Chondrocyte (in vitro differentiated cells): ENCODE data around the gene MRPL28. TPM values are rescaled to one million over a fixed set of nuclear protein-coding genes. Genes with fewer than 3 reads are reported as not detected.
A peak's percentile ranks its signal among the peaks of the same experiment; 100 is the strongest.

Experiments used
- DNase-seq: peaks from one replicate; pipeline ENCODE4 v3.0.0; 2021; ENCODE audit warnings: mixed read lengths, low spot score
- H3K27ac Mint-ChIP-seq: one replicate; pipeline ENCODE4 v1.8.0; 2021; ENCODE audit warnings: mild to moderate bottlenecking, moderate library complexity, mixed read lengths; ENCODE audit not compliant: unreplicated experiment
- H3K27me3 Mint-ChIP-seq: 2 replicates; pipeline ENCODE4 v1.8.0; 2021; ENCODE audit warnings: low read depth, mixed read lengths
- H3K36me3 Mint-ChIP-seq: 2 replicates; pipeline ENCODE4 v1.8.0; 2021; ENCODE audit warnings: low read depth, mixed read lengths
- H3K4me1 Mint-ChIP-seq: 2 replicates; pipeline ENCODE4 v1.8.0; 2021; ENCODE audit warnings: low read depth, mild to moderate bottlenecking, mixed read lengths
- H3K4me3 Mint-ChIP-seq: one replicate; pipeline ENCODE4 v1.8.0; 2021; ENCODE audit warnings: mild to moderate bottlenecking, moderate library complexity, mixed read lengths; ENCODE audit not compliant: unreplicated experiment
- H3K9me3 Mint-ChIP-seq: 2 replicates; pipeline ENCODE4 v1.8.0; 2021; ENCODE audit warnings: low read depth, mixed read lengths
- total RNA-seq: library from RNA; stranded (reverse); gene quantifications from 3 replicates; pipeline ENCODE4 v1.2.1, GENCODE V29; 2021
- TF ChIP-seq, protein P1 (sequence below): fragments of 200-600 bp; sonication (generic); IDR thresholded peaks from 2 replicates; pipeline ENCODE4 v1.5.0; 2021; ENCODE audit warnings: antibody characterized with exemption, mild to moderate bottlenecking, moderate library complexity

MRPL28 gene
- total RNA-seq, 1 donor from 2014 or later, result 53.4 TPM

GRCh38 chr16:407253-407652, 36.9 kb upstream of the MRPL28 start:
- Mint-ChIP-seq H3K9me3 (no peaks in the 10 kb centered on the region), H3K27me3 (no peaks in the 10 kb centered on the region), H3K27ac (no peak overlapping the region), H3K36me3 (peaks cover 4% of the 10 kb centered on the region), H3K4me1 (peaks cover 6% of the 10 kb centered on the region), H3K4me3 (no peak overlapping the region)
- TF ChIP-seq, protein P1, sequence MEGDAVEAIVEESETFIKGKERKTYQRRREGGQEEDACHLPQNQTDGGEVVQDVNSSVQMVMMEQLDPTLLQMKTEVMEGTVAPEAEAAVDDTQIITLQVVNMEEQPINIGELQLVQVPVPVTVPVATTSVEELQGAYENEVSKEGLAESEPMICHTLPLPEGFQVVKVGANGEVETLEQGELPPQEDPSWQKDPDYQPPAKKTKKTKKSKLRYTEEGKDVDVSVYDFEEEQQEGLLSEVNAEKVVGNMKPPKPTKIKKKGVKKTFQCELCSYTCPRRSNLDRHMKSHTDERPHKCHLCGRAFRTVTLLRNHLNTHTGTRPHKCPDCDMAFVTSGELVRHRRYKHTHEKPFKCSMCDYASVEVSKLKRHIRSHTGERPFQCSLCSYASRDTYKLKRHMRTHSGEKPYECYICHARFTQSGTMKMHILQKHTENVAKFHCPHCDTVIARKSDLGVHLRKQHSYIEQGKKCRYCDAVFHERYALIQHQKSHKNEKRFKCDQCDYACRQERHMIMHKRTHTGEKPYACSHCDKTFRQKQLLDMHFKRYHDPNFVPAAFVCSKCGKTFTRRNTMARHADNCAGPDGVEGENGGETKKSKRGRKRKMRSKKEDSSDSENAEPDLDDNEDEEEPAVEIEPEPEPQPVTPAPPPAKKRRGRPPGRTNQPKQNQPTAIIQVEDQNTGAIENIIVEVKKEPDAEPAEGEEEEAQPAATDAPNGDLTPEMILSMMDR, result no peak
- no peak for DNase-seq

DNA sequence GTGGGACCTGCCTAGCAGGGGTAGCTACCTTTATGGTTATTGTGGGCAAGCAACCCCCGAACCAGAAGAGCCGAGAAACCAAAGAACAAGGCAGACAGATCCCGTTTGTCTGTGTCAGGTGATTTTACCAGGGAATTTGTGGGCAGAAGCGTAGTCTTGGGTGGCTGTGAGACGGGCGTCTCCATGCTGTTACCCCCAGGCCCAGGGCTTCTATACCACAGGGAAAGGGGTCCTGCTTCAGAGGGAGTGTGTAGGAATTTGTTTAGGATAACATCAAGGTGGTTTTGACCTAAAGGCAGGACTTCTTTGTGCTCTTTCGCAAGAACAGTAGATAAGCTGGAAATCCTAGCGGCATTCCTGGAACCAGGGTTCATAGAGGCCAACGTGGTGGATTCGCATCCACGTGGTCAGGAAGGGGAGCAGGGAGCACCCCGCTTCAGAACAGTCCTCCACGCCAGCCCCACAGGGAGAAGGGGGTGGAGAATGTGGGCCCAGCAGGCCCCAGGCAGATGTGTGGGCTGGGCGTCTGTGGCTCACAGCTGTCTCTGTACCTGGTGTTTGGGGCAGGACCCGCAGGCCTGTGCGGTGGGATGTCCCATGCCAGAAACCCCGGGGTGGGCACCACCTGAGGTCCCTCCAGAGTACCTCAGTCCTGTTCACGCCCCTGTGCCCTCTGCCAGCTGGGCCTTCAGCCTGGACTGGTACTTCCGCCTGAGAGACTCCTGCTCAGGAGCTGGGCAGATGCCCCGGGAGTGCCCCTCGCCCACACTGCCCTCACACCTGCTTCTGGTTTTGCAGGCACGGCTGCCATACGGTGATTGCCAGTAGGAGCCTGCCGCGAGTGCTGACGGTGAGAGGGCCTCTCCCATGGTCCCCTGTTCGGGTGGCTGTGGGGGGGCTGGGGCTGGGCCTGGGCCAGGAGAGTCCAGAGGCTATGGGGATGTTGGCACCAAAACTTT, 35.5 kb upstream of the MRPL28 start:
- Mint-ChIP-seq H3K4me3 (no peak overlapping the region), H3K36me3 (peaks cover 1% of the 10 kb centered on the region), H3K9me3 (no peaks in the 10 kb centered on the region), H3K27ac (no peak overlapping the region), H3K4me1 (peaks cover 6% of the 10 kb centered on the region), H3K27me3 (no peaks in the 10 kb centered on the region)
- no peak for DNase-seq
- TF ChIP-seq, protein P1, result no peak

- TF ChIP-seq, protein P1, result no peak
- Mint-ChIP-seq H3K4me3 (no peak overlapping the region), H3K4me1 (peaks cover 13% of the 10 kb centered on the region), H3K9me3 (no peaks in the 10 kb centered on the region), H3K36me3 (peaks cover 3% of the 10 kb centered on the region), H3K27me3 (no peaks in the 10 kb centered on the region), H3K27ac (no peak overlapping the region)
- no peak for DNase-seq
These were observed 34.7 kb upstream of the MRPL28 start for GRCh38 chr16:404971-405486.

GRCh38 chr16:401468-402348, 31.4 kb upstream of the MRPL28 start, which contains the start of gene DECR2:
DECR2 (plus strand) TSS chr16:401885; CDS start chr16:401964, 79 bp downstream.
- Mint-ChIP-seq H3K27ac (peak within 1 kb of the TSS; percentile 94), H3K4me1 (peaks cover 19% of the 10 kb centered on the region)

More at GRCh38 chr16:401468-402348, 31.4 kb upstream of the MRPL28 start, which contains the start of gene DECR2:
- H3K27me3 Mint-ChIP-seq, result no peaks in the 10 kb centered on the region
- peak; percentile 96 for DNase-seq
- H3K9me3 Mint-ChIP-seq, result no peaks in the 10 kb centered on the region
- TF ChIP-seq, protein P1, result peak; percentile 78
- H3K36me3 Mint-ChIP-seq, result peaks cover 3% of the 10 kb centered on the region
- peak within 1 kb of the TSS; percentile 86 for H3K4me3 Mint-ChIP-seq
